ENCODE results near the gene RUNX2. TPM values are rescaled to one million over a fixed set of nuclear protein-coding genes. Genes with fewer than 3 reads are reported as not detected.

Gene RUNX2
- total RNA-seq, 4 donors from 2014 or later, result 0.26 to 6.2 (median 2.1) TPM

DNA sequence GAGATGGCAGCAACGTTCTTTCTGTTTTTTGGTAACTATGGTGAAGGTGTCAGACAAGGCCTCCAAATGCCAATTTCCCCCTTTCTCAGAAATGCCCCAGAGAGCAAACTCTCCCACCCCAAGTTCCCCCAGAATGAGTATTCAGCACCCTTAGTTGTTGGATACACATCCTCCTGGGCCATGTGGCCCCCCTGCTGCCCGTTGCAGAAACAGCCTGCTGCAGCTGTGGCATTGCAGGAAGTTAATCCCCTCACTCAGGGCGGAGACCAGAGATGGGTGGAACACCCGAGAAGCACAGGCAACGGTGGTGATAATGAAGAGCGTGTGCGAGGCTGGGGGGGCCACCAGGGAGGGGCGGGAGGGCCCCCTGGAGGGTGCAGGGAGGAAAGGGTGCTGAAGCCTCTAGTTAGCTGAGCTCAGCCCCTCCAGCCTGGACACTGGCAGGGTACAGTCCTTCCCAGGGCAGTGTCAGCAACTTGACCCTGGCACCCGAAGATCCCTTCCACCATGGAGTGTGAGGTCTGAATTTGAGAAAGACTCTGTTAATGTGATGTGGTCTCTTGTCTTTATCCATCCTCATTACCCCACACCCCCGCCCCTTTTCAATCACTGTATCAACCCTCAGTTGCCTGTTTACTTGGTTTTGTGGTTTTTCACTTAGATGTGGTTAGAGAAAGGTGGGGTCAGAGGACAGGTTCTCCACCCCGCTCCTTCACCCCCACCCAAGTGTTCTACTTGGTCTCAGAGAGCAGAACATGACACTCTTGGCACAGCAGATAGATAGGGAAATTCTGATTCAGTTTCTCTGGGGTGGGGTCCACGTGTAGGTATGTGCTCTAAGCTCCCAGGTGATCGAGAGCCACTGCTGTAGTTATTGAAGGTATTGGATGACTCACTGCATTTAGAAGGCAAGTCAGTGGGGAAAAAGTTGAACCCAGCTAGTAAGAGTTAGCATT is 258.4 kb downstream of the RUNX2 start:
- Histone ChIP-seq H3K4me1 (peaks cover 0 to 6% of the 10 kb centered on the region in 2 donors), H3K27me3 (no peaks in the 10 kb centered on the region), H3K36me3 (no peaks in the 10 kb centered on the region), H3K9me3 (no peaks in the 10 kb centered on the region), H3K27ac (no peak overlapping the region), H3K4me3 (no peak overlapping the region)
- TF ChIP-seq, protein P1, sequence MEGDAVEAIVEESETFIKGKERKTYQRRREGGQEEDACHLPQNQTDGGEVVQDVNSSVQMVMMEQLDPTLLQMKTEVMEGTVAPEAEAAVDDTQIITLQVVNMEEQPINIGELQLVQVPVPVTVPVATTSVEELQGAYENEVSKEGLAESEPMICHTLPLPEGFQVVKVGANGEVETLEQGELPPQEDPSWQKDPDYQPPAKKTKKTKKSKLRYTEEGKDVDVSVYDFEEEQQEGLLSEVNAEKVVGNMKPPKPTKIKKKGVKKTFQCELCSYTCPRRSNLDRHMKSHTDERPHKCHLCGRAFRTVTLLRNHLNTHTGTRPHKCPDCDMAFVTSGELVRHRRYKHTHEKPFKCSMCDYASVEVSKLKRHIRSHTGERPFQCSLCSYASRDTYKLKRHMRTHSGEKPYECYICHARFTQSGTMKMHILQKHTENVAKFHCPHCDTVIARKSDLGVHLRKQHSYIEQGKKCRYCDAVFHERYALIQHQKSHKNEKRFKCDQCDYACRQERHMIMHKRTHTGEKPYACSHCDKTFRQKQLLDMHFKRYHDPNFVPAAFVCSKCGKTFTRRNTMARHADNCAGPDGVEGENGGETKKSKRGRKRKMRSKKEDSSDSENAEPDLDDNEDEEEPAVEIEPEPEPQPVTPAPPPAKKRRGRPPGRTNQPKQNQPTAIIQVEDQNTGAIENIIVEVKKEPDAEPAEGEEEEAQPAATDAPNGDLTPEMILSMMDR (IDR thresholded peaks at IDR 0.05), result no peak
- no peak for TF ChIP-seq POLR2A (IDR thresholded peaks at IDR 0.05)
- no peak for DNase-seq
- intact Hi-C loops (cut with DNase I; ENCODE audit: low total_unique reads), result no loop called here

DNA sequence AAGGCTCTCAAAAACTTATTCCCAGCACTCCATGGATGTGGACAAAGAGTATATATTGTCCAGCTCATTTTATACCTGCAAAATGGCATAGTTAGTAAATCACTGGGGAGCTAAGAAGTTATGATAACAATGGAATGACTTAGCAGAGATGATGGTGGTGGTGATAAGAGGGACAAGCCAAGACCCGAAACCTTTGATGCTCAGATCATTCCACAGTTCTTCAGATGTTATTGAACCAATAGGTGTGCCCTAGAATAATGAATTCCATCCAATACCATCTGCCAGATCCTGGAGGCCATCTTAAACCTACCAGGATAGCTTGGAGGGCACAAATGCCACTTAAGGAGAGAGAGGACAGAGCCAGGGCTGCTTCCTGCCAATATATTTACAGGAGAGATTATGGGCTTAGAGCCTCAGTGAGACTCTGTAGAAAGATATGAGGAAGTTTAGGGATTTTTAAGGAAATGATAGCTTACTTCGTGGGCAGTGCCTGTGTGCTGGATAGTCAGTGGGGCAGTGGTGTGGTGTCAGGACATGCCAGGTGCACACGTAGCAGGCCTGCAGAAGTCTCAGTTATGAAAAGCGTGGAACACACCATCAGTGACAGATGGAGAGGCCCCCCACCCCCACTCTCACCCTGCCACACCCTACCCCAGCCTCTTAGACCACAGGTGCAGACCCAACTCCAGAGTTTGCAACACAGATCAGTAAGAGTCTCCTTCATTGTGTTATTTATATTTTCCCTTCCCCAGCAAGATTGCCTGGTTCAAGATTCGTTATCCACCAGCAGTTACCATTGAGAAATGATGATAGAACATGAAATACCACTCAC is 259.3 kb downstream of the RUNX2 start:
- Histone ChIP-seq H3K27me3 (no peaks in the 10 kb centered on the region), H3K36me3 (no peaks in the 10 kb centered on the region), H3K27ac (no peak overlapping the region), H3K4me1 (peaks cover 0 to 6% of the 10 kb centered on the region in 2 donors), H3K9me3 (no peaks in the 10 kb centered on the region), H3K4me3 (no peak overlapping the region)
- no peak for DNase-seq
- TF ChIP-seq, protein P1 (IDR thresholded peaks at IDR 0.05), result no peak
- no peak for TF ChIP-seq POLR2A (IDR thresholded peaks at IDR 0.05)
- intact Hi-C loops (cut with DNase I; ENCODE audit: low total_unique reads), result no loop called here

DNA sequence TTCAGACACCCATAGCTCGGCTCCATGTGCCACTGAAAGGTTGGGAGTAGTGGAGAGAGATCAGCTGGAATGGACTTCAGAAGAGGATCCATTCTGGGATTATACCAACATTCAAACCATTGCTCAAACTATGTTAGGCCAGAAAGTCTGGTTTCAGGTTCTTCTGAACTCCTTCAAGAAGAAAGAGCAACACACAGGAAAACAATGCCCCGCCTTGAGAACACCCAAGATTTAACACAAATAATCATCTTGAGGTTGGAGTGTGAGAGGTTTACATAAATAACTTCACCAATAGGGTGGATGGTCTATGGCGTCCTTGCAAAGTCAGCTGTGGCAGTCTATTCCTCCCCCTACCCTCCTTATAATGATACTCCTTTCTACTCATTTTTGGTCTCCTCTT is 261.2 kb downstream of the RUNX2 start:
- Histone ChIP-seq H3K36me3 (no peaks in the 10 kb centered on the region), H3K9me3 (no peaks in the 10 kb centered on the region), H3K27me3 (no peaks in the 10 kb centered on the region), H3K4me3 (no peak overlapping the region), H3K4me1 (peaks cover 0 to 6% of the 10 kb centered on the region in 2 donors), H3K27ac (no peak overlapping the region)
- intact Hi-C loops (cut with DNase I; ENCODE audit: low total_unique reads), result no loop called here
- DNase-seq, result no peak
- TF ChIP-seq POLR2A (IDR thresholded peaks at IDR 0.05), result no peak
- TF ChIP-seq, protein P1 (IDR thresholded peaks at IDR 0.05), result no peak

DNA sequence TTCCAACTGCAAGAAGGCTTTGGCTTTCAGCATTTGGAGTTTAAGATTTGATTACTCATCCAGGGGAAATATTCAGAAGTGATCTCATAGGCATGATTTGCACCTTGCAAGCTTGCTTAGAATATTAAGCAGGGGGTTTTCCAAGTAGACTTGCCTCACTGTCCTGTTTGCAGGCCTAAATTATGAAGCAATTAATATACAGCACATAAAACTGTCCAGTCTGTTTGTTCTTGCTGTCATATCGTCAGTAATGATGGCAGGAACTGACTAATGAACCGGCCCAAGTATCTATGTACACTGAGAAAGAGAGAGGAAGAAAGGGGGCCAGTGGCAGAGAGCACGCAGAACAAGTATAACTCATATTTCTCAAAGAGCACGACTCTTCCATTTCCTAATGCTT is 262.1 kb downstream of the RUNX2 start:
- H3K4me3 ChIP-seq, result no peak overlapping the region
- no peaks in the 10 kb centered on the region for H3K27me3 ChIP-seq
- intact Hi-C loops (cut with DNase I; ENCODE audit: low total_unique reads), result no loop called here
- H3K27ac ChIP-seq, result peak overlapping the region; percentile 45 to 55
- TF ChIP-seq POLR2A (IDR thresholded peaks at IDR 0.05), result no peak
- TF ChIP-seq, protein P1 (IDR thresholded peaks at IDR 0.05), result no peak
- H3K4me1 ChIP-seq, result peaks cover 0 to 6% of the 10 kb centered on the region in 2 donors
- peak in 1 of 2 donors; percentile 23 for DNase-seq
- no peaks in the 10 kb centered on the region for H3K9me3 ChIP-seq
- no peaks in the 10 kb centered on the region for H3K36me3 ChIP-seq

Data from uterus (tissue), 4 donors.